ENCODE data around the gene MIDN. TPM values are rescaled to one million over a fixed set of nuclear protein-coding genes. Genes with fewer than 3 reads are reported as not detected.

Gene MIDN
- total RNA-seq, 1 donor from 2014 or later, result 60.5 TPM

DNA sequence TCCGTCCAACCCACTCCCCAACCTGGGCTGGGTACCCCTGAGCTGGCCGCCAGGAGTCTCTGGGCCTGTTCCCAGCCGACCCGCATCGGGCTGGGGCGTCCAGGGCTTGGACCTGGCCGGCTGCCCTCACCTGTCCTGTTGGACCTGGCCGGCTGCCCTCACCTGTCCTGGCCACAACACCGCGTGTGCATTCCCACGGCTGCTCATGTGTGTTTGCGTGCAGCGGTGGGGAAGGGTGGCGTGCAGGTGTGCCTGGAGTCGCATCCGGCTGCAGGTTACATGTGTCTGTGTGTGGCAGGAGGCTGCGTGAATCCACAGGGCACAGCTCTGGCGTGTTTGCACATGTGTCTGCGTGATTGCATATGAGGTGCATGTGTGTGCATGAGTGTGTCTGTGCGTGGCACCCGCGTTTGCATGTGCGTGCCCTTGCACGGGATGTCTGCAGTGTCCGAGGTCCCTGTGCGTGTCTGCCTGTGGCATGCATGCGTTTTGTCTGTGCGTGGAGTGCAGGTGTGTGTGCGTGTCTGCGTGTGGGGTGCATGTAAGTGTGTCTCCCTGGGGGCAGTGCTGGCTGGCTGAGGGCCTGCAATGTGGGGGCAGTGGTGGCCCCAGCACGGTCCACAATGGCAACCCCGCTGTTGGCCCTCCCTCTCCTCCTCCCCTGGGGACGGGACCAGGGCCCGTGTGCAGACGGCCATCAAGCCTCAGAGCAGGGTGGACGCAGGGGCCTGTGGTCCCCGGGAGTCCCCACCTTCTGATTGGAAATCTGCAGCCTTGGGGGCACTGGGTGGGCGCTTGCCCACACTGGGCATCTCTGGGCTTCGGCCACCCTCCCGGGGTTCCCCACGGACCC lies 40.7 kb downstream of the MIDN start:
- peaks cover 12% of the 10 kb centered on the region for H3K4me1 ChIP-seq
- no peak for DNase-seq
- H3K27me3 ChIP-seq (ENCODE audit: low read depth), result peaks cover 96% of the 10 kb centered on the region
- TF ChIP-seq, protein P1, sequence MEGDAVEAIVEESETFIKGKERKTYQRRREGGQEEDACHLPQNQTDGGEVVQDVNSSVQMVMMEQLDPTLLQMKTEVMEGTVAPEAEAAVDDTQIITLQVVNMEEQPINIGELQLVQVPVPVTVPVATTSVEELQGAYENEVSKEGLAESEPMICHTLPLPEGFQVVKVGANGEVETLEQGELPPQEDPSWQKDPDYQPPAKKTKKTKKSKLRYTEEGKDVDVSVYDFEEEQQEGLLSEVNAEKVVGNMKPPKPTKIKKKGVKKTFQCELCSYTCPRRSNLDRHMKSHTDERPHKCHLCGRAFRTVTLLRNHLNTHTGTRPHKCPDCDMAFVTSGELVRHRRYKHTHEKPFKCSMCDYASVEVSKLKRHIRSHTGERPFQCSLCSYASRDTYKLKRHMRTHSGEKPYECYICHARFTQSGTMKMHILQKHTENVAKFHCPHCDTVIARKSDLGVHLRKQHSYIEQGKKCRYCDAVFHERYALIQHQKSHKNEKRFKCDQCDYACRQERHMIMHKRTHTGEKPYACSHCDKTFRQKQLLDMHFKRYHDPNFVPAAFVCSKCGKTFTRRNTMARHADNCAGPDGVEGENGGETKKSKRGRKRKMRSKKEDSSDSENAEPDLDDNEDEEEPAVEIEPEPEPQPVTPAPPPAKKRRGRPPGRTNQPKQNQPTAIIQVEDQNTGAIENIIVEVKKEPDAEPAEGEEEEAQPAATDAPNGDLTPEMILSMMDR (IDR thresholded peaks at IDR 0.05; ENCODE audit: borderline replicate concordance), result no peak
- no peaks in the 10 kb centered on the region for H3K9me3 ChIP-seq (replicated peaks)
- H3K27ac ChIP-seq (replicated peaks), result no peak overlapping the region
- no peak overlapping the region for H3K4me3 ChIP-seq
- H3K36me3 ChIP-seq, result no peaks in the 10 kb centered on the region
- intact Hi-C loops (cut with micrococcal nuclease), result no loop called here

- no peak for DNase-seq
- Histone ChIP-seq H3K36me3 (no peaks in the 10 kb centered on the region), H3K4me1 (peaks cover 12% of the 10 kb centered on the region), H3K4me3 (no peak overlapping the region), H3K27me3 (ENCODE audit: low read depth) (peaks cover 96% of the 10 kb centered on the region), H3K9me3 (replicated peaks) (no peaks in the 10 kb centered on the region), H3K27ac (replicated peaks) (no peak overlapping the region)
- intact Hi-C loops (cut with micrococcal nuclease), result no loop called here
- TF ChIP-seq, protein P1 (IDR thresholded peaks at IDR 0.05; ENCODE audit: borderline replicate concordance), result no peak
Observed at GRCh38 chr19:1289686-1290025, 41.3 kb downstream of the MIDN start.

DNA sequence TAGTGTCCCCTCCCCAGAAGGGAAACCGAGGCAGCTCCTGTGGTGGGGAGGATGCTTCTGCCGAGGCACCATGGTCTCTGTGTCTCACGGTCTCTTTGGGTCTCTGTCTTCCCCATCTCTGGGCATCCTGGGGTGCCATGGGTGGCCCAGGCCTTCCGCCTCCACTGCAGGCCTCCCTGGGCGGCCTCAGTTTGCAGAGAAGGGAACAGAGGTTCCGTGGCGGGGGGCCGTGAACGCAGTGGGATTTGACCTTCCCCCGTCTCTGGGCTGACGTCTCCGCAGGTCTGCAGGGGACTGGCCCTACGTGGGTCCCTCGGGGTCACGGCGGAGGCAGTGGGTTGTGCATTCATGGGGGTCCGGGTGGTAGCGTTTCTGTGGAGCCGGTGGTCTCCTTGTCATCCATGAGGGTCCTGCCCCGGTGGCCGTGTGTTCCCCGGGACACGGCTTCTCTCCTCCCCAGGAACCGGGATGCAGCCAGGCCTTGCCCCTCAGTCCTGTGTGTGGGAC lies 41.9 kb downstream of the MIDN start:
- TF ChIP-seq, protein P1 (IDR thresholded peaks at IDR 0.05; ENCODE audit: borderline replicate concordance), result no peak
- Histone ChIP-seq H3K4me3 (no peak overlapping the region), H3K4me1 (peaks cover 13% of the 10 kb centered on the region), H3K27me3 (ENCODE audit: low read depth) (peaks cover 96% of the 10 kb centered on the region), H3K9me3 (replicated peaks) (no peaks in the 10 kb centered on the region), H3K36me3 (no peaks in the 10 kb centered on the region), H3K27ac (replicated peaks) (no peak overlapping the region)
- DNase-seq, result no peak
- intact Hi-C loops (cut with micrococcal nuclease), result no loop called here

GRCh38 chr19:1290703-1291651 lies 42.6 kb downstream of the MIDN start:
- TF ChIP-seq, protein P1 (IDR thresholded peaks at IDR 0.05; ENCODE audit: borderline replicate concordance), result no peak
- H3K27ac ChIP-seq (replicated peaks), result no peak overlapping the region
- H3K9me3 ChIP-seq (replicated peaks), result no peaks in the 10 kb centered on the region
- DNase-seq, result no peak
- H3K36me3 ChIP-seq, result no peaks in the 10 kb centered on the region
- intact Hi-C loops (cut with micrococcal nuclease), result no loop called here
- H3K27me3 ChIP-seq (ENCODE audit: low read depth), result peaks cover 99% of the 10 kb centered on the region
- no peak overlapping the region for H3K4me3 ChIP-seq
- H3K4me1 ChIP-seq, result peaks cover 17% of the 10 kb centered on the region

- H3K27ac ChIP-seq (replicated peaks), result no peak overlapping the region
- peaks cover 100% of the 10 kb centered on the region for H3K27me3 ChIP-seq (ENCODE audit: low read depth)
- peaks cover 11% of the 10 kb centered on the region for H3K4me1 ChIP-seq
- no peak overlapping the region for H3K4me3 ChIP-seq
- H3K36me3 ChIP-seq, result no peaks in the 10 kb centered on the region
- no peak for DNase-seq
- TF ChIP-seq, protein P1 (IDR thresholded peaks at IDR 0.05; ENCODE audit: borderline replicate concordance), result no peak
- H3K9me3 ChIP-seq (replicated peaks), result no peaks in the 10 kb centered on the region
- intact Hi-C loops (cut with micrococcal nuclease), result no loop called here
Observed at GRCh38 chr19:1291761-1292418, 43.5 kb downstream of the MIDN start.
